ENCODE data around the gene ARHGAP29. TPM values are rescaled to one million over a fixed set of nuclear protein-coding genes. Genes with fewer than 3 reads are reported as not detected.
A peak's percentile ranks its signal among the peaks of the same experiment; 100 is the strongest.

Gene ARHGAP29, protein sequence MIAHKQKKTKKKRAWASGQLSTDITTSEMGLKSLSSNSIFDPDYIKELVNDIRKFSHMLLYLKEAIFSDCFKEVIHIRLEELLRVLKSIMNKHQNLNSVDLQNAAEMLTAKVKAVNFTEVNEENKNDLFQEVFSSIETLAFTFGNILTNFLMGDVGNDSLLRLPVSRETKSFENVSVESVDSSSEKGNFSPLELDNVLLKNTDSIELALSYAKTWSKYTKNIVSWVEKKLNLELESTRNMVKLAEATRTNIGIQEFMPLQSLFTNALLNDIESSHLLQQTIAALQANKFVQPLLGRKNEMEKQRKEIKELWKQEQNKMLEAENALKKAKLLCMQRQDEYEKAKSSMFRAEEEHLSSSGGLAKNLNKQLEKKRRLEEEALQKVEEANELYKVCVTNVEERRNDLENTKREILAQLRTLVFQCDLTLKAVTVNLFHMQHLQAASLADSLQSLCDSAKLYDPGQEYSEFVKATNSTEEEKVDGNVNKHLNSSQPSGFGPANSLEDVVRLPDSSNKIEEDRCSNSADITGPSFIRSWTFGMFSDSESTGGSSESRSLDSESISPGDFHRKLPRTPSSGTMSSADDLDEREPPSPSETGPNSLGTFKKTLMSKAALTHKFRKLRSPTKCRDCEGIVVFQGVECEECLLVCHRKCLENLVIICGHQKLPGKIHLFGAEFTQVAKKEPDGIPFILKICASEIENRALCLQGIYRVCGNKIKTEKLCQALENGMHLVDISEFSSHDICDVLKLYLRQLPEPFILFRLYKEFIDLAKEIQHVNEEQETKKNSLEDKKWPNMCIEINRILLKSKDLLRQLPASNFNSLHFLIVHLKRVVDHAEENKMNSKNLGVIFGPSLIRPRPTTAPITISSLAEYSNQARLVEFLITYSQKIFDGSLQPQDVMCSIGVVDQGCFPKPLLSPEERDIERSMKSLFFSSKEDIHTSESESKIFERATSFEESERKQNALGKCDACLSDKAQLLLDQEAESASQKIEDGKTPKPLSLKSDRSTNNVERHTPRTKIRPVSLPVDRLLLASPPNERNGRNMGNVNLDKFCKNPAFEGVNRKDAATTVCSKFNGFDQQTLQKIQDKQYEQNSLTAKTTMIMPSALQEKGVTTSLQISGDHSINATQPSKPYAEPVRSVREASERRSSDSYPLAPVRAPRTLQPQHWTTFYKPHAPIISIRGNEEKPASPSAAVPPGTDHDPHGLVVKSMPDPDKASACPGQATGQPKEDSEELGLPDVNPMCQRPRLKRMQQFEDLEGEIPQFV
- polyA plus RNA-seq (2011; rRNA removed) (22.0 and 29.7 TPM in 2 replicates), polyA plus RNA-seq (2017; fragmentation: RNase III; extraction: RNeasy Plus Mini Kit Qiagen cat#74134 plus additional on column Dnase treatment) (14.3 to 16.2 TPM (median 15.8 TPM) in 3 replicates), polyA minus RNA-seq (2011; rRNA and poly(A)+ RNA removed) (15.6 and 16.1 TPM in 2 replicates)
- polyA plus RNA-seq (2012; cell fraction: cytosol; rRNA removed): 4.7 and 5.0 TPM in 2 replicates
- polyA plus RNA-seq (2012; cell fraction: nucleus; rRNA removed): 4.3 and 5.9 TPM in 2 replicates

DNA sequence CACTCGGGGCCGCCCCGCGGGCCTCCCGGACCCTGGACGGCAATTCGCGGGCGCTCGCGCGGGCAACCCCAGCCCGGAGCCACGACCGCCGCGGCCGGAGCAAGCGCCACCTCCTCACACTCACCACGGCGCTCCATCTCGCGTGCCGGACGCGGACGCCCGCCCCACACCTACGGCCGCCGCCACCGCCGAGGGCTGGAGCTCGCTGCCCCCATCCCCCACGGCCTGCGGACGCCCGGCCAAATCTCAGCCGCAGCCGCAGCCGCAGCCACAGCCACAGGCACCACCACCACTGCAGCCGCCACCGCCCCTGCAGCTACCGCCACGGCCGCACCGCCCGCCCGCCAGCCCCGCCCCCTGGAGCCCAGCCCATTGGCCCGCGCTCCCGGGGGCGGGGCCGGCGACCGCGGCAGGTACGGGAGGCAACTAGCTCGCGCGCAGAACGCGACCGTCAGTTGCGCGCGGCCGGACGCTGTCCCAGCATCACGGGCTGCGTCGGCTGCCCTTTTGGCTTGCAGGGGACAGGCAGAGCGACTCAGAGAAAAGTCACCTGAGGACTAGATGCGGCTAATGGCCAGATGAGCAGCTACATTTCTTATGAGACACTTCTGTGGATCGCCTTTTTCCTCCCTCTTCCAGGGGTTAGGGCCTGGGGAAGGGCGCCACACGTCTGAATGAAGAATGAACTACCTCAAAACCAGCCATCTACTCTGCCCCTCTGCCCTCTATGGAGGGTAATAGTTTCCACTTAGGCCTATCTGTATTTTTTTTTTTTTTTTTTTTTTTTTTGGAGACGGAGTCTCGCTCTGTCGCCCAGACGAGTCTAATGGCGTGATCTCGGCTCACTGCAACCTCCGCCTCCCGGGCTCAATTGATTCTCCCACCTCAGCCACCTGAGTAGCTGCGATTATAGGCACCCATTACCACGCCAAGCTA, at the start of gene ARHGAP29:
TSS of gene ARHGAP29 (minus strand) at position 294 of the 936 bp plus-strand sequence. CDS start 5,973 bp downstream, outside the sequence.
- DNase-seq (ENCODE audit: low read depth in 1 of 2, low spot score in 1 of 2) (peak; percentile 48 to 79), FAIRE-seq (no peak), ATAC-seq (peak; percentile 92 to 93)
- WGBS (ENCODE audit: missing lambda C conversion rate): 29% methylated on average over 24 of the region's 88 CpGs
- POLR2A ChIA-PET: interaction anchor here (0.6 to 3.1 kb wide), 12 partner anchors 9 to 226 kb away, joined by 3 to 26 read pairs (median 4); no protein-coding TSS in a partner anchor
- Histone ChIP-seq H3K27ac (peak within 1 kb of the TSS; percentile 88 to 97), H3K4me3 (peak within 1 kb of the TSS; percentile 84), H3K9me3 (peaks cover 7% of the 10 kb centered on the region; the same call in 2 of the 3 replicates), H3K4me1 (peaks cover 48% of the 10 kb centered on the region), H3K4me2 (peak within 1 kb of the TSS; percentile 98)
- CTCF ChIA-PET: interaction anchor here (0.8 to 5.2 kb wide), 17 partner anchors 9 to 215 kb away, joined by 3 to 34 read pairs (median 4); no protein-coding TSS in a partner anchor
- peak; percentile 81 for TF ChIP-seq POLR2A (IDR thresholded peaks at IDR 0.05; ENCODE audit: low read length)
- peak; percentile 39; the same call in 1 of the 2 replicates for TF ChIP-seq PHF8 (IDR thresholded peaks at IDR 0.05; ENCODE audit: borderline replicate concordance, low read depth)
- TF ChIP-seq, protein P1, sequence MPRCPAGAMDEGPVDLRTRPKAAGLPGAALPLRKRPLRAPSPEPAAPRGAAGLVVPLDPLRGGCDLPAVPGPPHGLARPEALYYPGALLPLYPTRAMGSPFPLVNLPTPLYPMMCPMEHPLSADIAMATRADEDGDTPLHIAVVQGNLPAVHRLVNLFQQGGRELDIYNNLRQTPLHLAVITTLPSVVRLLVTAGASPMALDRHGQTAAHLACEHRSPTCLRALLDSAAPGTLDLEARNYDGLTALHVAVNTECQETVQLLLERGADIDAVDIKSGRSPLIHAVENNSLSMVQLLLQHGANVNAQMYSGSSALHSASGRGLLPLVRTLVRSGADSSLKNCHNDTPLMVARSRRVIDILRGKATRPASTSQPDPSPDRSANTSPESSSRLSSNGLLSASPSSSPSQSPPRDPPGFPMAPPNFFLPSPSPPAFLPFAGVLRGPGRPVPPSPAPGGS (IDR thresholded peaks at IDR 0.05): peak; percentile 63; the same call in 1 of the 3 replicates
- TF ChIP-seq POLR2AphosphoS2 (conservative IDR thresholded peaks at IDR 0.05; ENCODE audit: low read length): no peak
- TF ChIP-seq KDM5A (IDR thresholded peaks at IDR 0.05): no peak
- no peak for TF ChIP-seq ZNF302 (CRISPR knock-in tag; IDR thresholded peaks at IDR 0.05)
- no peak for TF ChIP-seq FOXS1 (CRISPR knock-in tag; IDR thresholded peaks at IDR 0.05)
- peak; percentile 28 to 79; a peak in 2 of 5 replicates for TF ChIP-seq JUN (IDR thresholded peaks at IDR 0.05)
- no peak for TF ChIP-seq KDM1A (IDR thresholded peaks at IDR 0.05; ENCODE audit: low read depth)
- peak in 1 of 2 experiments; percentile 9; a peak in 1 of 5 replicates for TF ChIP-seq RAD21 (conservative IDR thresholded peaks at IDR 0.05 in 1 of 2, IDR thresholded peaks at IDR 0.05 in 1 of 2)
- no peak for TF ChIP-seq NFE2L2 (conservative IDR thresholded peaks at IDR 0.05; ENCODE audit: low read length)
- TF ChIP-seq MAZ (IDR thresholded peaks at IDR 0.05; ENCODE audit: borderline replicate concordance, low read depth, low read length): no peak
- no peak for TF ChIP-seq FOSL2 (IDR thresholded peaks at IDR 0.05)
- no peak for TF ChIP-seq FOSL2 (CRISPR knock-in tag; IDR thresholded peaks at IDR 0.05)
- 0 out of 3 replicates have a peak, but pooled peaks have one; percentile 6 for TF ChIP-seq SMC3 (IDR thresholded peaks at IDR 0.05)

DNA sequence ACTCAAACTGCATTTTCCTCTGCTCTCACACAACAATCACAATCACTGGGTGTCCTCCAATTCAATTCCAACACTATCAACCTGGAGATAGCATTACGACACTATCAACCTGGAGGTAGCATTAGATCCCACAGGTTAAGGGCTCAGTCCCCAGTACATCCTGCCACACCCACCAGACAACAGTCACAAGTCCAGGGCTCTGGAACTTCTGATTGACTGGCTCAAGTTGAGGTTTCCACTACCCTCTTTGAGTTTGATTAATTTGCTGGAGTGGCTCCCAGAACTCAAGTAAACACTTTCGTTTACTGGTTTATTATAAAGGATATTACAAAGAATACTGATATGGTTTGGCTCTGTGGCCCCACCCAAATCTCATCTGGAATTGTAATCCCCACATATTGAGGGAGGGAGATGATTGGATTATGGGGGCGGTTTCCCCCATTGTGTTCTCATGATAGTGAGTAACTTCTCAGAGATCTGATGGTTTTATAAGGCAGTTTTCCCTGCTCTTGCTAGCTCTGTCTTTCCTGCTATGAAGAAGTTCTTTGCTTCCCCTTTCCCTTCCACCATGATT, 49.6 kb upstream of the ARHGAP29 start:
- H3K4me1 ChIP-seq: peaks cover 5% of the 10 kb centered on the region; the same call in 1 of the 3 replicates
- ChIA-PET CTCF (no interaction called here), POLR2A (interaction anchor here (0.7 kb wide), 1 partner anchor 11 kb away, joined by 5 read pairs; no protein-coding TSS in a partner anchor)
- H3K27ac ChIP-seq: no peak overlapping the region
- FAIRE-seq (no peak), ATAC-seq (no peak), DNase-seq (ENCODE audit: low read depth in 1 of 2, low spot score in 1 of 2) (no peak)
- no peaks in the 10 kb centered on the region for H3K9me3 ChIP-seq
- H3K4me3 ChIP-seq: no peak overlapping the region
- 94% methylated on average over 3 of the region's 3 CpGs for WGBS (ENCODE audit: missing lambda C conversion rate)
- H3K4me2 ChIP-seq: no peak overlapping the region
- TF ChIP-seq TP53 (CRISPR knock-in tag; IDR thresholded peaks at IDR 0.05) (no peak), ZSCAN20 (CRISPR knock-in tag; IDR thresholded peaks at IDR 0.05) (no peak), BHLHE40 (IDR thresholded peaks at IDR 0.05; ENCODE audit: low read depth, low read length) (no peak), HEYL (CRISPR knock-in tag; IDR thresholded peaks at IDR 0.05) (no peak), EHMT2 (IDR thresholded peaks at IDR 0.05; ENCODE audit: low read depth) (no peak), CHD4 (IDR thresholded peaks at IDR 0.05; ENCODE audit: borderline replicate concordance) (no peak), NFE2L2 (conservative IDR thresholded peaks at IDR 0.05; ENCODE audit: low read length) (no peak), POLR2A (IDR thresholded peaks at IDR 0.05; ENCODE audit: low read length) (no peak), ZNF302 (CRISPR knock-in tag; IDR thresholded peaks at IDR 0.05) (no peak), NR3C1 (IDR thresholded peaks at IDR 0.05) (no peak), NPAS2 (CRISPR knock-in tag; IDR thresholded peaks at IDR 0.05; ENCODE audit: borderline replicate concordance) (no peak)
- TF ChIP-seq, protein P2, sequence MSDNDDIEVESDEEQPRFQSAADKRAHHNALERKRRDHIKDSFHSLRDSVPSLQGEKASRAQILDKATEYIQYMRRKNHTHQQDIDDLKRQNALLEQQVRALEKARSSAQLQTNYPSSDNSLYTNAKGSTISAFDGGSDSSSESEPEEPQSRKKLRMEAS (IDR thresholded peaks at IDR 0.05): no peak
- TF ChIP-seq, protein P3, sequence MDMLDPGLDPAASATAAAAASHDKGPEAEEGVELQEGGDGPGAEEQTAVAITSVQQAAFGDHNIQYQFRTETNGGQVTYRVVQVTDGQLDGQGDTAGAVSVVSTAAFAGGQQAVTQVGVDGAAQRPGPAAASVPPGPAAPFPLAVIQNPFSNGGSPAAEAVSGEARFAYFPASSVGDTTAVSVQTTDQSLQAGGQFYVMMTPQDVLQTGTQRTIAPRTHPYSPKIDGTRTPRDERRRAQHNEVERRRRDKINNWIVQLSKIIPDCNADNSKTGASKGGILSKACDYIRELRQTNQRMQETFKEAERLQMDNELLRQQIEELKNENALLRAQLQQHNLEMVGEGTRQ (IDR thresholded peaks at IDR 0.05): no peak
- TF ChIP-seq, protein P4, sequence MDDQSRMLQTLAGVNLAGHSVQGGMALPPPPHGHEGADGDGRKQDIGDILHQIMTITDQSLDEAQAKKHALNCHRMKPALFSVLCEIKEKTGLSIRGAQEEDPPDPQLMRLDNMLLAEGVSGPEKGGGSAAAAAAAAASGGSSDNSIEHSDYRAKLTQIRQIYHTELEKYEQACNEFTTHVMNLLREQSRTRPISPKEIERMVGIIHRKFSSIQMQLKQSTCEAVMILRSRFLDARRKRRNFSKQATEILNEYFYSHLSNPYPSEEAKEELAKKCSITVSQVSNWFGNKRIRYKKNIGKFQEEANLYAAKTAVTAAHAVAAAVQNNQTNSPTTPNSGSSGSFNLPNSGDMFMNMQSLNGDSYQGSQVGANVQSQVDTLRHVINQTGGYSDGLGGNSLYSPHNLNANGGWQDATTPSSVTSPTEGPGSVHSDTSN (IDR thresholded peaks at IDR 0.05): no peak
